GM23338 (cell line): ENCODE results near the gene C1QTNF2. TPM values are rescaled to one million over a fixed set of nuclear protein-coding genes. Genes with fewer than 3 reads are reported as not detected.

Experiments used
- ATAC-seq: fragments of 200-7000 bp; cut with Tn5 transposase; 3 replicates; pipeline ENCODE4 v1.9.1; 2020
- DNase-seq: peaks from one replicate; pipeline ENCODE4 v3.0.0-alpha.2; 2015; ENCODE audit warnings: low spot score
- H2AFZ ChIP-seq: fragments of 200-600 bp; sonication (generic); 2 replicates; pipeline ENCODE4 v1.8.0; 2016; ENCODE audit warnings: antibody characterized with exemption, mild to moderate bottlenecking, moderate library complexity
- H3F3A ChIP-seq: fragments of 200-600 bp; sonication (generic); replicated peaks from 2 replicates; pipeline ENCODE4 v1.8.0; 2017; ENCODE audit warnings: antibody characterized with exemption, mixed run types, low read depth
- H3K27ac ChIP-seq: fragments of 200-600 bp; sonication (generic); 2 replicates; pipeline ENCODE4 v1.6.1; 2016; ENCODE audit warnings: low read depth
- H3K27me3 ChIP-seq: fragments of 200-600 bp; sonication (generic); 2 replicates; pipeline ENCODE4 v1.8.0; 2016; ENCODE audit warnings: mild to moderate bottlenecking, mixed run types, moderate library complexity; ENCODE audit not compliant: insufficient read depth
- H3K36me3 ChIP-seq: fragments of 200-600 bp; sonication (generic); 2 replicates; pipeline ENCODE4 v1.8.0; 2016; ENCODE audit warnings: mild to moderate bottlenecking; ENCODE audit not compliant: insufficient read depth
- H3K4me1 ChIP-seq: fragments of 200-600 bp; sonication (generic); 2 replicates; pipeline ENCODE4 v1.8.0; 2016; ENCODE audit warnings: mild to moderate bottlenecking, moderate library complexity; ENCODE audit not compliant: insufficient read depth
- H3K4me2 ChIP-seq: fragments of 200-600 bp; sonication (generic); 2 replicates; pipeline ENCODE4 v1.7.1; 2017; ENCODE audit warnings: mixed run types
- H3K4me3 ChIP-seq: fragments of 200-600 bp; sonication (generic); 2 replicates; pipeline ENCODE4 v1.6.1; 2016; ENCODE audit warnings: mixed run types
- H3K79me2 ChIP-seq: fragments of 200-600 bp; sonication (generic); replicated peaks from 2 replicates; pipeline ENCODE4 v1.8.0; 2017; ENCODE audit warnings: mild to moderate bottlenecking; ENCODE audit not compliant: insufficient read depth
- H3K9me2 ChIP-seq: fragments of 200-600 bp; sonication (generic); 2 replicates; pipeline ENCODE4 v1.8.0; 2017; ENCODE audit not compliant: insufficient read depth
- H4K20me1 ChIP-seq: fragments of 200-600 bp; sonication (generic); replicated peaks from 2 replicates; pipeline ENCODE4 v1.8.0; 2017; ENCODE audit warnings: mild to moderate bottlenecking; ENCODE audit not compliant: insufficient read depth
- H3K27ac Mint-ChIP-seq: 2 replicates; pipeline ENCODE4 v1.8.0; 2020; ENCODE audit warnings: inconsistent platforms, mild to moderate bottlenecking, moderate library complexity, mixed read lengths
- H3K27me3 Mint-ChIP-seq: 3 replicates; pipeline ENCODE4 v1.8.0; 2022; ENCODE audit warnings: low read depth, mild to moderate bottlenecking, moderate library complexity, mixed read lengths, inconsistent platforms; ENCODE audit not compliant: insufficient read depth, poor library complexity
- H3K36me3 Mint-ChIP-seq: 3 replicates; pipeline ENCODE4 v1.8.0; 2021; ENCODE audit warnings: low read depth, mild to moderate bottlenecking, inconsistent platforms, moderate library complexity, mixed read lengths
- H3K4me1 Mint-ChIP-seq: 3 replicates; pipeline ENCODE4 v1.8.0; 2020; ENCODE audit warnings: mild to moderate bottlenecking, inconsistent platforms, mixed read lengths
- H3K4me3 Mint-ChIP-seq: 3 replicates; pipeline ENCODE4 v1.8.0; 2021; ENCODE audit warnings: moderate library complexity, mild to moderate bottlenecking, inconsistent platforms, mixed read lengths
- H3K9me3 Mint-ChIP-seq: 3 replicates; pipeline ENCODE4 v1.8.0; 2020; ENCODE audit warnings: moderate library complexity, mild to moderate bottlenecking, inconsistent platforms, mixed read lengths
- CTCF ChIP-seq, 2 experiments: fragments of 200-600 bp in 1 of 2; sonication (generic) in 1 of 2; conservative IDR thresholded peaks; 2 replicates each; pipeline versions ENCODE4 v1.5.1 to v1.6.1; 2016 to 2017; ENCODE audit warnings: antibody characterized with exemption in 2 of 2, low read depth in 2 of 2, mild to moderate bottlenecking in 2 of 2, moderate library complexity in 1 of 2
- ETS1 ChIP-seq: IDR thresholded peaks from 2 replicates; pipeline ENCODE4 v1.6.1; 2016; ENCODE audit warnings: antibody characterized with exemption
- EZH2 ChIP-seq: fragments of 200-600 bp; sonication (generic); IDR thresholded peaks from one replicate; pipeline ENCODE4 v1.8.0; 2017; ENCODE audit warnings: antibody characterized with exemption, mild to moderate bottlenecking, low read depth; ENCODE audit not compliant: unreplicated experiment
- EZH2phosphoT487 ChIP-seq: fragments of 200-600 bp; sonication (generic); IDR thresholded peaks from one replicate; pipeline ENCODE4 v1.8.1; 2018; ENCODE audit warnings: antibody characterized with exemption; ENCODE audit not compliant: unreplicated experiment
- NANOG ChIP-seq: IDR thresholded peaks from 2 replicates; pipeline ENCODE4 v1.6.1; 2016; ENCODE audit warnings: antibody characterized with exemption, borderline replicate concordance
- POLR2AphosphoS5 ChIP-seq: IDR thresholded peaks from 2 replicates; pipeline ENCODE4 v1.6.1; 2016; ENCODE audit warnings: antibody characterized with exemption, low read depth
- ZNF114 ChIP-seq: fragments of 250-450 bp; sonication (Bioruptor Pico); IDR thresholded peaks from 2 replicates; pipeline ENCODE4 v1.5.0; 2020; ENCODE audit warnings: mild to moderate bottlenecking, moderate library complexity
- polyA plus RNA-seq: library from polyadenylated mRNA; unstranded; fragments of >200 nt; fragmentation: Nextera tagmentation; extraction: Ambion mirVana; gene quantifications from 2 replicates; pipeline ENCODE4 v1.2.1, GENCODE V29; 2016
- total RNA-seq: library from RNA; depleted of rRNA; stranded (reverse); fragments of >200 nt; shearing (Covaris generic); gene quantifications from 2 replicates; pipeline ENCODE4 v1.2.3, GENCODE V29; 2014
- TF ChIP-seq, protein P1 (sequence below): fragments of 250-450 bp; sonication (Bioruptor Pico); IDR thresholded peaks from 2 replicates; pipeline ENCODE4 v1.5.0; 2020; ENCODE audit warnings: mild to moderate bottlenecking, moderate library complexity

Gene C1QTNF2
- total and polyA plus RNA-seq, 2 experiments from 2014 or later, result 0.56 to 0.92 TPM

DNA sequence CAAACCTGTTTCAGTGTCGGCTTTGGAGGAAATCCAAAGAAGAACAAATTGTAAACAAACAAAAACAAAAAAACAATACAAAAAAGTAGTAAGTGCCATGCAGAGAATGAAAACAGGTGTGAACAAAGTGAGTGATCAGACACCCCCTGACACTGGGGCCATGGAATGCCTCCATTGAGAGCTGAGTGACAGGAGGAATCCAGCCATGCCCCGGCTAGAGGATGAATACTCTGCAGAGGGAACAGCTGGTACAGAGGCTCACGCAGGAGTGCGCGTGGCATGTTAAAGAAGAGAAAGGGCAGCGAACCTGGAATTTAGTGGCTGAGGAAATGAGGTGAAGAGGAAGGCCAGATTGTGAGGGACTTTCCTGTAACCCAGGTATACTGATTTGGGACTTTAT is 42.6 kb downstream of the C1QTNF2 start:
- peak overlapping the region; percentile 52; the same call in 1 of the 2 replicates for H2AFZ ChIP-seq
- H3K27me3 Mint-ChIP-seq, result peaks cover 4% of the 10 kb centered on the region
- no peaks in the 10 kb centered on the region for H3K4me1 ChIP-seq
- no peaks in the 10 kb centered on the region for H3K9me3 Mint-ChIP-seq
- H3K79me2 ChIP-seq, result no peaks in the 10 kb centered on the region
- H3K9me2 ChIP-seq, result peaks cover 3% of the 10 kb centered on the region; the same call in 1 of the 2 replicates
- H3K27ac Mint-ChIP-seq, result no peak overlapping the region
- no peaks in the 10 kb centered on the region for H4K20me1 ChIP-seq
- H3K27me3 ChIP-seq, result no peaks in the 10 kb centered on the region
- no peak for TF ChIP-seq ETS1
- TF ChIP-seq CTCF (conservative IDR thresholded peaks at IDR 0.05; ENCODE audit: low read depth in 2 of 2), result no peak
- no peak for TF ChIP-seq ZNF114 (CRISPR knock-in tag)
- H3K27ac ChIP-seq, result no peak overlapping the region
- H3K4me1 Mint-ChIP-seq, result peaks cover 5% of the 10 kb centered on the region; the same call in 1 of the 3 replicates
- DNase-seq (no peak), ATAC-seq (peak; percentile 56)
- no peak overlapping the region for H3K4me3 ChIP-seq
- no peaks in the 10 kb centered on the region for H3K36me3 ChIP-seq
- no peak overlapping the region for H3K4me3 Mint-ChIP-seq
- H3K36me3 Mint-ChIP-seq, result no peaks in the 10 kb centered on the region
- H3F3A ChIP-seq, result no peaks in the 10 kb centered on the region
- no peak overlapping the region for H3K4me2 ChIP-seq

- H3K27me3 Mint-ChIP-seq, result peaks cover 4% of the 10 kb centered on the region
- no peaks in the 10 kb centered on the region for H3K36me3 Mint-ChIP-seq
- ATAC-seq (no peak), DNase-seq (no peak)
- no peaks in the 10 kb centered on the region for H3K79me2 ChIP-seq
- no peaks in the 10 kb centered on the region for H3F3A ChIP-seq
- no peak overlapping the region for H3K27ac ChIP-seq
- H3K27ac Mint-ChIP-seq, result no peak overlapping the region
- H3K4me2 ChIP-seq, result no peak overlapping the region
- H3K27me3 ChIP-seq, result no peaks in the 10 kb centered on the region
- no peak overlapping the region for H3K4me3 Mint-ChIP-seq
- peaks cover 3% of the 10 kb centered on the region; the same call in 1 of the 2 replicates for H3K9me2 ChIP-seq
- H4K20me1 ChIP-seq, result no peaks in the 10 kb centered on the region
- no peaks in the 10 kb centered on the region for H3K36me3 ChIP-seq
- no peaks in the 10 kb centered on the region for H3K4me1 ChIP-seq
- no peak overlapping the region for H3K4me3 ChIP-seq
- H2AFZ ChIP-seq, result no peak overlapping the region
- peaks cover 6% of the 10 kb centered on the region; the same call in 1 of the 3 replicates for H3K4me1 Mint-ChIP-seq
- no peaks in the 10 kb centered on the region for H3K9me3 Mint-ChIP-seq
- TF ChIP-seq CTCF (conservative IDR thresholded peaks at IDR 0.05; ENCODE audit: low read depth in 2 of 2) (no peak), EZH2phosphoT487 (no peak), POLR2AphosphoS5 (no peak), EZH2 (no peak), ETS1 (no peak), NANOG (no peak)
- TF ChIP-seq, protein P1, sequence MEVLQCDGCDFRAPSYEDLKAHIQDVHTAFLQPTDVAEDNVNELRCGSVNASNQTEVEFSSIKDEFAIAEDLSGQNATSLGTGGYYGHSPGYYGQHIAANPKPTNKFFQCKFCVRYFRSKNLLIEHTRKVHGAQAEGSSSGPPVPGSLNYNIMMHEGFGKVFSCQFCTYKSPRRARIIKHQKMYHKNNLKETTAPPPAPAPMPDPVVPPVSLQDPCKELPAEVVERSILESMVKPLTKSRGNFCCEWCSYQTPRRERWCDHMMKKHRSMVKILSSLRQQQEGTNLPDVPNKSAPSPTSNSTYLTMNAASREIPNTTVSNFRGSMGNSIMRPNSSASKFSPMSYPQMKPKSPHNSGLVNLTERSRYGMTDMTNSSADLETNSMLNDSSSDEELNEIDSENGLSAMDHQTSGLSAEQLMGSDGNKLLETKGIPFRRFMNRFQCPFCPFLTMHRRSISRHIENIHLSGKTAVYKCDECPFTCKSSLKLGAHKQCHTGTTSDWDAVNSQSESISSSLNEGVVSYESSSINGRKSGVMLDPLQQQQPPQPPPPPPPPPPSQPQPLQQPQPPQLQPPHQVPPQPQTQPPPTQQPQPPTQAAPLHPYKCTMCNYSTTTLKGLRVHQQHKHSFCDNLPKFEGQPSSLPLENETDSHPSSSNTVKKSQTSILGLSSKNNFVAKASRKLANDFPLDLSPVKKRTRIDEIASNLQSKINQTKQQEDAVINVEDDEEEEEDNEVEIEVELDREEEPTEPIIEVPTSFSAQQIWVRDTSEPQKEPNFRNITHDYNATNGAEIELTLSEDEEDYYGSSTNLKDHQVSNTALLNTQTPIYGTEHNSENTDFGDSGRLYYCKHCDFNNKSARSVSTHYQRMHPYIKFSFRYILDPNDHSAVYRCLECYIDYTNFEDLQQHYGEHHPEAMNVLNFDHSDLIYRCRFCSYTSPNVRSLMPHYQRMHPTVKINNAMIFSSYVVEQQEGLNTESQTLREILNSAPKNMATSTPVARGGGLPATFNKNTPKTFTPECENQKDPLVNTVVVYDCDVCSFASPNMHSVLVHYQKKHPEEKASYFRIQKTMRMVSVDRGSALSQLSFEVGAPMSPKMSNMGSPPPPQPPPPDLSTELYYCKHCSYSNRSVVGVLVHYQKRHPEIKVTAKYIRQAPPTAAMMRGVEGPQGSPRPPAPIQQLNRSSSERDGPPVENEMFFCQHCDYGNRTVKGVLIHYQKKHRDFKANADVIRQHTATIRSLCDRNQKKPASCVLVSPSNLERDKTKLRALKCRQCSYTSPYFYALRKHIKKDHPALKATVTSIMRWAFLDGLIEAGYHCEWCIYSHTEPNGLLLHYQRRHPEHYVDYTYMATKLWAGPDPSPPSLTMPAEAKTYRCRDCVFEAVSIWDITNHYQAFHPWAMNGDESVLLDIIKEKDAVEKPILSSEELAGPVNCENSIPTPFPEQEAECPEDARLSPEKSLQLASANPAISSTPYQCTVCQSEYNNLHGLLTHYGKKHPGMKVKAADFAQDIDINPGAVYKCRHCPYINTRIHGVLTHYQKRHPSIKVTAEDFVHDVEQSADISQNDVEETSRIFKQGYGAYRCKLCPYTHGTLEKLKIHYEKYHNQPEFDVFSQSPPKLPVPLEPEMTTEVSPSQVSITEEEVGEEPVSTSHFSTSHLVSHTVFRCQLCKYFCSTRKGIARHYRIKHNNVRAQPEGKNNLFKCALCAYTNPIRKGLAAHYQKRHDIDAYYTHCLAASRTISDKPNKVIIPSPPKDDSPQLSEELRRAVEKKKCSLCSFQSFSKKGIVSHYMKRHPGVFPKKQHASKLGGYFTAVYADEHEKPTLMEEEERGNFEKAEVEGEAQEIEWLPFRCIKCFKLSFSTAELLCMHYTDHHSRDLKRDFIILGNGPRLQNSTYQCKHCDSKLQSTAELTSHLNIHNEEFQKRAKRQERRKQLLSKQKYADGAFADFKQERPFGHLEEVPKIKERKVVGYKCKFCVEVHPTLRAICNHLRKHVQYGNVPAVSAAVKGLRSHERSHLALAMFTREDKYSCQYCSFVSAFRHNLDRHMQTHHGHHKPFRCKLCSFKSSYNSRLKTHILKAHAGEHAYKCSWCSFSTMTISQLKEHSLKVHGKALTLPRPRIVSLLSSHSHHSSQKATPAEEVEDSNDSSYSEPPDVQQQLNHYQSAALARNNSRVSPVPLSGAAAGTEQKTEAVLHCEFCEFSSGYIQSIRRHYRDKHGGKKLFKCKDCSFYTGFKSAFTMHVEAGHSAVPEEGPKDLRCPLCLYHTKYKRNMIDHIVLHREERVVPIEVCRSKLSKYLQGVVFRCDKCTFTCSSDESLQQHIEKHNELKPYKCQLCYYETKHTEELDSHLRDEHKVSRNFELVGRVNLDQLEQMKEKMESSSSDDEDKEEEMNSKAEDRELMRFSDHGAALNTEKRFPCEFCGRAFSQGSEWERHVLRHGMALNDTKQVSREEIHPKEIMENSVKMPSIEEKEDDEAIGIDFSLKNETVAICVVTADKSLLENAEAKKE (CRISPR knock-in tag), result no peak
Observed at GRCh38 chr5:160326981-160327380, 43.4 kb downstream of the C1QTNF2 start.
